Coronary artery (tissue), 2 donors: ENCODE measurements around the gene PKN1.

Source experiments
- DNase-seq: peaks from one replicate; pipeline ENCODE4 v3.0.0-alpha.2; 2017; ENCODE audit warnings: low spot score
- H3K27ac ChIP-seq, 2 donors: fragments of 200-600 bp; sonication (generic); one replicate each; pipeline ENCODE4 v1.5.1; 2016 to 2019
- H3K4me3 ChIP-seq: fragments of 200-600 bp; sonication (generic); 2 replicates; pipeline ENCODE4 v1.5.1; 2016; ENCODE audit warnings: mild to moderate bottlenecking, moderate library complexity
- CTCF ChIP-seq: fragments of 200-600 bp; sonication (generic); IDR thresholded peaks from one replicate; pipeline ENCODE4 v1.5.1; 2019; ENCODE audit warnings: antibody characterized with exemption

Gene PKN1

GRCh38 chr19:14476327-14476672, 43.2 kb downstream of the PKN1 start:
- Histone ChIP-seq H3K4me3 (no peak overlapping the region), H3K27ac (peak overlapping the region in 1 of 2 donors; percentile 16)
- no peak for DNase-seq
- no peak for TF ChIP-seq CTCF

GRCh38 chr19:14476673-14477401, 43.7 kb downstream of the PKN1 start:
- peak overlapping the region in 1 of 2 donors; percentile 22 for H3K27ac ChIP-seq
- no peak for TF ChIP-seq CTCF
- peak overlapping the region; percentile 21 for H3K4me3 ChIP-seq
- no peak for DNase-seq

- Histone ChIP-seq H3K27ac (peak overlapping the region in 1 of 2 donors; percentile 45), H3K4me3 (no peak overlapping the region)
- no peak for DNase-seq
Observed at GRCh38 chr19:14477418-14478112, 44.5 kb downstream of the PKN1 start.

GRCh38 chr19:14478113-14478545, 45.0 kb downstream of the PKN1 start:
- no peak for TF ChIP-seq CTCF
- no peak for DNase-seq
- H3K4me3 ChIP-seq, result no peak overlapping the region
- H3K27ac ChIP-seq, result peak overlapping the region in 1 of 2 donors; percentile 45

More at GRCh38 chr19:14477418-14478112, 44.5 kb downstream of the PKN1 start:
- no peak for TF ChIP-seq CTCF

GRCh38 chr19:14479309-14479974, 46.3 kb downstream of the PKN1 start:
- no peak for DNase-seq
- TF ChIP-seq CTCF, result no peak
- Histone ChIP-seq H3K4me3 (no peak overlapping the region), H3K27ac (no peak overlapping the region)

- no peak overlapping the region for H3K4me3 ChIP-seq
- no peak for DNase-seq
- H3K27ac ChIP-seq, result no peak overlapping the region
- TF ChIP-seq CTCF, result peak; percentile 70
Observed at GRCh38 chr19:14479975-14480699, 47.0 kb downstream of the PKN1 start.
